Hepatocyte (in vitro differentiated cells): ENCODE measurements around the gene PALLD. TPM values are rescaled to one million over a fixed set of nuclear protein-coding genes. Genes with fewer than 3 reads are reported as not detected.
A peak's percentile ranks its signal among the peaks of the same experiment; 100 is the strongest.

Experiments
- DNase-seq: peaks from one replicate; pipeline ENCODE4 v3.0.0-alpha.2; 2016; ENCODE audit warnings: low spot score
- H2AFZ ChIP-seq: fragments of 200-600 bp; sonication (generic); 2 replicates; pipeline ENCODE4 v1.6.0; 2016; ENCODE audit warnings: antibody characterized with exemption, mild to moderate bottlenecking
- H3K27ac ChIP-seq: fragments of 200-600 bp; sonication (generic); 2 replicates; pipeline ENCODE4 v1.5.1; 2016; ENCODE audit warnings: mild to moderate bottlenecking
- H3K27me3 ChIP-seq: fragments of 200-600 bp; sonication (generic); 2 replicates; pipeline ENCODE4 v1.6.1; 2016
- H3K36me3 ChIP-seq: fragments of 200-600 bp; sonication (generic); replicated peaks from 2 replicates; pipeline ENCODE4 v1.5.1; 2016; ENCODE audit warnings: low read depth; ENCODE audit not compliant: insufficient read depth
- H3K4me1 ChIP-seq: fragments of 200-600 bp; sonication (generic); 2 replicates; pipeline ENCODE4 v1.5.1; 2016; ENCODE audit warnings: mild to moderate bottlenecking, moderate library complexity; ENCODE audit not compliant: insufficient read depth
- H3K4me2 ChIP-seq: fragments of 200-600 bp; sonication (generic); 2 replicates; pipeline ENCODE4 v1.6.0; 2016
- H3K4me3 ChIP-seq: fragments of 200-600 bp; sonication (generic); 2 replicates; pipeline ENCODE4 v1.5.1; 2016; ENCODE audit warnings: mild to moderate bottlenecking
- H3K79me2 ChIP-seq: fragments of 200-600 bp; sonication (generic); 2 replicates; pipeline ENCODE4 v1.6.0; 2017; ENCODE audit warnings: mild to moderate bottlenecking
- H3K9me2 ChIP-seq: fragments of 200-600 bp; sonication (generic); replicated peaks from 2 replicates; pipeline ENCODE4 v1.6.0; 2017; ENCODE audit warnings: mild to moderate bottlenecking; ENCODE audit not compliant: insufficient read depth
- H3K9me3 ChIP-seq: fragments of 200-600 bp; sonication (generic); 2 replicates; pipeline ENCODE4 v1.5.1; 2016; ENCODE audit warnings: low read depth, mild to moderate bottlenecking
- H4K20me1 ChIP-seq: fragments of 200-600 bp; sonication (generic); 2 replicates; pipeline ENCODE4 v1.6.0; 2016; ENCODE audit warnings: mild to moderate bottlenecking; ENCODE audit not compliant: insufficient read depth, poor library complexity, severe bottlenecking
- EZH2 ChIP-seq: fragments of 200-600 bp; sonication (generic); IDR thresholded peaks from 2 replicates; pipeline ENCODE4 v1.6.1; 2016; ENCODE audit warnings: antibody characterized with exemption, mild to moderate bottlenecking, borderline replicate concordance
- EZH2phosphoT487 ChIP-seq: fragments of 200-600 bp; sonication (generic); IDR thresholded peaks from one replicate; pipeline ENCODE4 v1.6.1; 2018; ENCODE audit warnings: antibody characterized with exemption, mild to moderate bottlenecking, low read depth, moderate library complexity; ENCODE audit not compliant: unreplicated experiment, severe bottlenecking
- WGBS: methylation state at CpG from one replicate; pipeline ENCODE4 v1.1.6; 2016; ENCODE audit warnings: low lambda C conversion rate; ENCODE audit errors: missing lambda C conversion rate; 5-methylcytosine and 5-hydroxymethylcytosine counted together
- polyA plus RNA-seq: library from polyadenylated mRNA; unstranded; fragments of >200 nt; fragmentation: Nextera tagmentation; extraction: Ambion mirVana; gene quantifications from 2 replicates; pipeline ENCODE4 v1.2.1, GENCODE V29; 2016
- total RNA-seq: library from RNA; depleted of rRNA; stranded (reverse); fragments of >200 nt; gene quantifications from 2 replicates; pipeline ENCODE4 v1.2.3, GENCODE V29; 2014
- TF ChIP-seq, protein P1 (sequence below): fragments of 200-600 bp; sonication (generic); IDR thresholded peaks from 2 replicates; pipeline ENCODE4 v1.5.1; 2016; ENCODE audit warnings: antibody characterized with exemption, mild to moderate bottlenecking; ENCODE audit not compliant: poor library complexity

PALLD gene
- total and polyA plus RNA-seq, 2 experiments from 2014 or later = 82.7 to 85.2 TPM

DNA sequence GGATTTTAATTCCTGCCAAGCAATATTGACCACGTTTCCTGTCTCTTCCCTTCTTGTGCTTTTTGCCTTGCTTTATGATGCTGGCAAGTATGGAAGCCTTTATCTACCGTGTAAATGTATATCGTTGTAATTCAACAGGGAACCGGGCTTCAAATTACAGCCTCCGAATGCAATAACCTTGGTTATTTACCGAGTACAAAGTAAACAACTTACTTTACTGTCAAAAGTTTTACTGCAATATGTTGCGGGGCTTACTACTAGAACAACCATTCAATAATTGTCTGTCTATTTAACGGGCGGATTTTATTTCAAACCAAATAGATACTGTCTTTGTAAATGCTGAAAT lies 73.1 kb downstream of the PALLD start:
- H3K4me3 ChIP-seq = no peak overlapping the region

DNA sequence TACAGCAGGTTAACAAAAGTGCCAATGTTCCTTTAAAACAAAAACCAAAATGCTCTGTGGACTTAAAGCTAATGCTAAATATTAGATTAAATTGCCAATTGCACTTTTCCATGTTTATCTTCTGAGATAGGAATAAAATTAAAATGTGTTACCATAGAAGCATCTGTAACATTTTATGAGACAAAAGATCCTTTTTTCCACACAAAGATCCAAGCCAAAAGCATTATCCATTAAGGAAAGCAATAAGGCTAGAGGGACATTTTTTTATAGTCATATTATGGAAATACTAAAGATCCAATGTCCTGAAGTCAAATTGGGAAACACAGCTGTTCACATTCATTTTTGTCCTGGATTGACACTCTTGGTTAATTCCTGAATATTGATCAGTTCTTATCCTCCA lies 73.6 kb downstream of the PALLD start:
- H3K4me1 ChIP-seq = no peaks in the 10 kb centered on the region
- DNase-seq = no peak
- peak overlapping the region; percentile 77 for H3K27ac ChIP-seq
- peak overlapping the region; percentile 63 for H3K4me2 ChIP-seq
- H3K9me3 ChIP-seq = no peaks in the 10 kb centered on the region
- H3K9me2 ChIP-seq = no peaks in the 10 kb centered on the region
- TF ChIP-seq, protein P1, sequence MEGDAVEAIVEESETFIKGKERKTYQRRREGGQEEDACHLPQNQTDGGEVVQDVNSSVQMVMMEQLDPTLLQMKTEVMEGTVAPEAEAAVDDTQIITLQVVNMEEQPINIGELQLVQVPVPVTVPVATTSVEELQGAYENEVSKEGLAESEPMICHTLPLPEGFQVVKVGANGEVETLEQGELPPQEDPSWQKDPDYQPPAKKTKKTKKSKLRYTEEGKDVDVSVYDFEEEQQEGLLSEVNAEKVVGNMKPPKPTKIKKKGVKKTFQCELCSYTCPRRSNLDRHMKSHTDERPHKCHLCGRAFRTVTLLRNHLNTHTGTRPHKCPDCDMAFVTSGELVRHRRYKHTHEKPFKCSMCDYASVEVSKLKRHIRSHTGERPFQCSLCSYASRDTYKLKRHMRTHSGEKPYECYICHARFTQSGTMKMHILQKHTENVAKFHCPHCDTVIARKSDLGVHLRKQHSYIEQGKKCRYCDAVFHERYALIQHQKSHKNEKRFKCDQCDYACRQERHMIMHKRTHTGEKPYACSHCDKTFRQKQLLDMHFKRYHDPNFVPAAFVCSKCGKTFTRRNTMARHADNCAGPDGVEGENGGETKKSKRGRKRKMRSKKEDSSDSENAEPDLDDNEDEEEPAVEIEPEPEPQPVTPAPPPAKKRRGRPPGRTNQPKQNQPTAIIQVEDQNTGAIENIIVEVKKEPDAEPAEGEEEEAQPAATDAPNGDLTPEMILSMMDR = no peak
- no peak for TF ChIP-seq EZH2phosphoT487
- TF ChIP-seq EZH2 = no peak
- H3K36me3 ChIP-seq = no peaks in the 10 kb centered on the region
- H3K4me3 ChIP-seq = no peak overlapping the region
- H3K79me2 ChIP-seq = no peaks in the 10 kb centered on the region
- H4K20me1 ChIP-seq = no peaks in the 10 kb centered on the region
- H2AFZ ChIP-seq = no peak overlapping the region
- no peaks in the 10 kb centered on the region for H3K27me3 ChIP-seq

More for the DNA sequence above, 73.1 kb downstream of the PALLD start:
- Histone ChIP-seq H3K79me2 (no peaks in the 10 kb centered on the region), H3K4me1 (no peaks in the 10 kb centered on the region), H3K36me3 (no peaks in the 10 kb centered on the region), H3K4me2 (peak overlapping the region; percentile 63), H3K9me3 (no peaks in the 10 kb centered on the region), H2AFZ (no peak overlapping the region), H3K27me3 (no peaks in the 10 kb centered on the region), H3K9me2 (no peaks in the 10 kb centered on the region), H4K20me1 (no peaks in the 10 kb centered on the region), H3K27ac (peak overlapping the region; percentile 77)
- peak; percentile 28 for DNase-seq
- peak; percentile 45 for TF ChIP-seq EZH2phosphoT487
- TF ChIP-seq, protein P1 = no peak
- WGBS = 28% methylated on average over 9 of the region's 9 CpGs

DNA sequence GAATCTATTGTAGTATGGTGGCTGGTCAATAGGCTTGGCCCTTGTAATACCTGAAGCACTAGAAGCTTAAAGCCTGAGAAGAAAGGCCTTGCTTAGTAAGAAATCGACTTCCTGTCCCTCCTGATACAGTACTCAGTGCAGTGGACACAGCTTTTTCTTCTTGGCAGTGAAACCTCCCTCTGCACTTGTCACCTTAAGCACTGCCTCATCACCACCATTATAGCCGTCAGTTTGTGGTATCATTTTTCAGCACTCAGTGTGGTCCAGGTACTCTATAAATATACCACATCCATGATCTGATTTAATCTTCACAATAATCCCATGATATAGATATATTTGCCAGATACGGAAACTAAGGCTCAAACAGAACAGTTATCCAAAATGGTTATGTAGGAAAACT lies 75.2 kb downstream of the PALLD start:
- WGBS = 95% methylated on average over 3 of the region's 3 CpGs
- Histone ChIP-seq H3K9me2 (no peaks in the 10 kb centered on the region), H3K9me3 (no peaks in the 10 kb centered on the region)

More for the DNA sequence above, 75.2 kb downstream of the PALLD start:
- H3K36me3 ChIP-seq = no peaks in the 10 kb centered on the region
- H3K79me2 ChIP-seq = no peaks in the 10 kb centered on the region
- H3K27ac ChIP-seq = no peak overlapping the region
- H3K4me2 ChIP-seq = no peak overlapping the region
- no peaks in the 10 kb centered on the region for H3K27me3 ChIP-seq
- no peak overlapping the region for H2AFZ ChIP-seq
- no peak overlapping the region for H3K4me3 ChIP-seq
- H3K4me1 ChIP-seq = no peaks in the 10 kb centered on the region
- no peak for DNase-seq
- TF ChIP-seq, protein P1 = no peak
- TF ChIP-seq EZH2 (no peak), EZH2phosphoT487 (no peak)
- no peaks in the 10 kb centered on the region for H4K20me1 ChIP-seq
